ENCODE data around the gene COL4A2.
A peak's percentile ranks its signal among the peaks of the same experiment; 100 is the strongest.

Gene COL4A2

DNA sequence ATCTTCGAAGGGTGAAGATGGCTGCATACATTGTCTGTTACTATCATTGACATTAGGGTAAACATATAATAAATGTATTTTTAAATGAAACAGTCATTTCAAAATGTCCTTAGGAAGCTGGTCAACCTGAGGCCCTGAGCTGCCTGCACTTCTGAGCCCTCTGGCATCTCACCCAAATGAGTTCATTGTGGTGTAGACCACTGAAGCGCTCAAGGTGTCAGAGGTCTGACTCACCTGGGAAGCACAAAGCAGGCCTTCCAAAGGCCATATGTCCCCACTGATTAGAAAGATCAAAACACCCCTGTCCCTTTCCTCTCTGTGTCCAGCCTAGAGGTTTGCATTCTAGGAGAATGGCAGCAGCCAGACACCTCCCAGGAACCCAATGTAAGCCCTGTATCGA lies 59.6 kb downstream of the COL4A2 start:
- peaks cover 0 to 11% of the 10 kb centered on the region in 2 donors for H3K4me1 ChIP-seq (ENCODE audit: control insufficient read depth in 1 of 2, insufficient read depth in 2 of 2, low read length in 2 of 2)
- no peaks in the 10 kb centered on the region for H3K27me3 ChIP-seq (ENCODE audit: low read depth, low read length)
- H3K36me3 ChIP-seq (ENCODE audit: control insufficient read depth in 1 of 2, insufficient read depth in 2 of 2, low read length in 2 of 2), result peaks cover 0 to 3% of the 10 kb centered on the region in 2 donors
- H3K9me3 ChIP-seq (ENCODE audit: control insufficient read depth in 1 of 2, low read length in 2 of 2), result no peaks in the 10 kb centered on the region
- H3K27ac ChIP-seq (ENCODE audit: low read length), result no peak overlapping the region
- no peak overlapping the region for H3K4me3 ChIP-seq (ENCODE audit: low read depth in 1 of 2, low read length in 2 of 2)

DNA sequence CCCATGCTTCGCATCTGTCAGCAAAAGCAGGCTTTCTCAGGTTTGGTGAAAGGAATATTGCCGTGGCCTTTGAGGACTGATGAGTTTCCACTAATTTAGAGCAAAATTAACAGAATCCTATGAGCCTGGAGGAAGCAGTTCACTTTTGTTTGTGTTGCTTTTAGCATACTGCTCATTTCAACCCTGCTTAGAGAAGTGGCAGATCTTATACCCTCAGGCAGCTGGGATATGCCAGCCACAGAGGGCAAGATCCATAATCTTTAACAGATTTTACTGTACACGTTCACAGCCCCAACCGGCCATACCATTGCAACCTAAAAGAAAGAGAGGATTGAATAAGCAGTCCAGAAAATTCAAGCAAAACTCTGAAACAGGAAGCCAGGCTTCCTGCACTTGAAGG lies 60.5 kb downstream of the COL4A2 start:
- H3K4me3 ChIP-seq (ENCODE audit: low read depth in 1 of 2, low read length in 2 of 2), result no peak overlapping the region
- H3K27me3 ChIP-seq (ENCODE audit: low read depth, low read length), result no peaks in the 10 kb centered on the region
- H3K4me1 ChIP-seq (ENCODE audit: control insufficient read depth in 1 of 2, insufficient read depth in 2 of 2, low read length in 2 of 2), result peaks cover 0 to 19% of the 10 kb centered on the region in 2 donors
- H3K9me3 ChIP-seq (ENCODE audit: control insufficient read depth in 1 of 2, low read length in 2 of 2), result no peaks in the 10 kb centered on the region
- no peak overlapping the region for H3K27ac ChIP-seq (ENCODE audit: low read length)
- no peaks in the 10 kb centered on the region for H3K36me3 ChIP-seq (ENCODE audit: control insufficient read depth in 1 of 2, insufficient read depth in 2 of 2, low read length in 2 of 2)

DNA sequence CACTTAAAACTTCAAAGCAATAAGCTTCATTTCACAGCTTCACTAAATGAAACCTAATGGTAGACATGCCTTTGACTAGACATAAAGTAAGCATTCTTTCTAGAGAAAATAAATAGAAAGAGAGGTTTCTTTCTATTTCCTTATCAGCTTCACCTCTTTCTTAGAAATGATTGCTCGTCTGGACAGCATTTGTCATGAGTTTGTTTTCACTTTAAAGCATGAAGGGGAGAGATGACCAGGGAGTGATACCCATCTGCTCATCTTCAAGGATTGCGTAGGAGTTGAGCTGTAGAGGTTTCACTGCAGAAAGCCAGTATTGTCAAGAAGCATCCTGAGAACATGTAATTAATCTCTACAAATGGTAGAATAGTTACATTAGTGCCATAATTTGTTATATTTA lies 61.3 kb downstream of the COL4A2 start:
- Histone ChIP-seq H3K4me3 (ENCODE audit: low read depth in 1 of 2, low read length in 2 of 2) (no peak overlapping the region), H3K36me3 (ENCODE audit: control insufficient read depth in 1 of 2, insufficient read depth in 2 of 2, low read length in 2 of 2) (no peaks in the 10 kb centered on the region), H3K9me3 (ENCODE audit: control insufficient read depth in 1 of 2, low read length in 2 of 2) (no peaks in the 10 kb centered on the region), H3K27ac (ENCODE audit: low read length) (no peak overlapping the region), H3K27me3 (ENCODE audit: low read depth, low read length) (no peaks in the 10 kb centered on the region), H3K4me1 (ENCODE audit: control insufficient read depth in 1 of 2, insufficient read depth in 2 of 2, low read length in 2 of 2) (peaks cover 0 to 26% of the 10 kb centered on the region in 2 donors)

DNA sequence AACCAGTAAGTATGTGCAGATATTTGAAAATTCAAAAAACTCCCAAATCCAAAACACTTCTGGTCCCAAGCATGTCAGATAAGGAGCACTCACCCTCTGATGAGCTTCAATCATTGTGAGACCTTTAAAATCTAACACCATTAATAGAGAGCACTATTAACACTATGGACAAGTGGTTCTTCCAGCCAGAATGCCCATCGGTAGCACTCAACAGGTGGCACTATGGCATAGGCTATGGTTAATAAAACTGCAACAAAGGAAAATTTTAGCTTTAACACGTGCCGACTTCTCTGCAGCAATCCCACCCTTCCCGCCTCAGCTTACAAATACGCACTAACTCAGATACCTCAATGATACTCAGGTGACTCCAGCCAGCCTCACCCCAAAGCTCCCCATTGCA lies 62.3 kb downstream of the COL4A2 start:
- H3K27ac ChIP-seq (ENCODE audit: low read length), result no peak overlapping the region
- H3K4me1 ChIP-seq (ENCODE audit: control insufficient read depth in 1 of 2, insufficient read depth in 2 of 2, low read length in 2 of 2), result peaks cover 0 to 31% of the 10 kb centered on the region in 2 donors
- H3K27me3 ChIP-seq (ENCODE audit: low read depth, low read length), result no peaks in the 10 kb centered on the region
- H3K36me3 ChIP-seq (ENCODE audit: control insufficient read depth in 1 of 2, insufficient read depth in 2 of 2, low read length in 2 of 2), result no peaks in the 10 kb centered on the region
- H3K4me3 ChIP-seq (ENCODE audit: low read depth in 1 of 2, low read length in 2 of 2), result no peak overlapping the region
- H3K9me3 ChIP-seq (ENCODE audit: control insufficient read depth in 1 of 2, low read length in 2 of 2), result no peaks in the 10 kb centered on the region

DNA sequence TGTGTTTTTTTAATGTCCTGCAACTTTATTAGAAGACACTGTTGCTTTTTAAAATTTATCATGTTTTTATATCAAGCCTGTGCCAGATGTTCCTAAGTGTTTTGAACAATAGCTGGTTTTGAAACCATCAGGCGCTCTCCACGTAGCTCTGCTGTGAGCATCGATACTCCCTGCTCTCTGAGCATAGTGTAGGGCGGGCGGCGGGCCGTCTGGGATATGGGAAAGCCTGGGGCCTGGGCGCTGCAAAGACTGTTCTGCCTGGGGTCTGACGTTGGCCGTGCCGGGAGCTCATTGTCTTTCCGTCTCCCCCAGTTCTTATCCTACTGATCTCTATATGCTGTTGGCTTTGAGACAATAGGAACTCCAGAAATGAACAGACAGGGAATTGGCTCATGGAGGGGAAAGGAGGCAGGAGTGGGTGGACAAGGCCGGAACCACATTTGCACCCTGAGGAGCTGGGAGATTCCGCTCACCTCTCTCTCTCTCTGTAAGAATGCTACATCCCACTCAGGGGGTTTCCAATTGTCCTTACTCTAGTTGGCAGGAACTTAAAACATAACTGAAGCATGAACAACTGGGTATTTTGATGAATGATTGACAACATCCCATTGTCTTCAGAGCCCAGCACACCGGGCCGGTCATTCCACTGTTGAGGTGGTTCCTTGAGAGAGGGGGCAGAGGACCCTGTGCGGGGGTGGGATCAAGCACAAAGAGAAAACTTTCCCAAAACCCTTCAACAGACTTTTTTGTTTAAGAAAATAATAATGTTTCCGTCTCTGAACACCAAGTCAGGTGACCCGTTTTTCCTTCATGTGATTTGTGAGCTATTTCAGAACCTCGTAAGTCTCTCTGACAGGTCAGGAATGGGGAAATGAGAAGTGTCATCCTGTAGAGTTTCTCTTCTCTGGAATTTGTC lies 64.7 kb downstream of the COL4A2 start:
- Histone ChIP-seq H3K27ac (ENCODE audit: low read length) (peak overlapping the region; percentile 67), H3K4me1 (ENCODE audit: control insufficient read depth in 1 of 2, insufficient read depth in 2 of 2, low read length in 2 of 2) (peaks cover 0 to 37% of the 10 kb centered on the region in 2 donors), H3K27me3 (ENCODE audit: low read depth, low read length) (no peaks in the 10 kb centered on the region), H3K36me3 (ENCODE audit: control insufficient read depth in 1 of 2, insufficient read depth in 2 of 2, low read length in 2 of 2) (no peaks in the 10 kb centered on the region), H3K4me3 (ENCODE audit: low read depth in 1 of 2, low read length in 2 of 2) (no peak overlapping the region), H3K9me3 (ENCODE audit: control insufficient read depth in 1 of 2, low read length in 2 of 2) (no peaks in the 10 kb centered on the region)

DNA sequence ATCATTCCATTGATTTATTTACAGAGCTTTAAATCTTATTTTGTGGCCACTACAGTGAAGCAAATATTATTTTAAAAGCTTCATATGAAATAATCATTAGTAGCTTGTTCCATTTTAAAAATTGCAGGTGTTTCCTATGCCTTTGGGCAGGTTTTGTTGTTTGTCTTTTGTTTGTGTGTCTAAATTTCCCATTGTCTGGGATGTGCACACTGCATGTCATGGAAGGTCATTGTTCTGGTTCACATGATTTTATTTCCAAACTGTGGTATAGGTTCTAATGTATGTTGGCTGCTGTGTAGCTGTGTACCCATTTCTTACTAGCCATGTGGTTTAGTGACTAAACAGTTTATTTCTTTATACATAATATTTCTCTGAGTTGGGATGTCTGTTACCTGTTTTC lies 65.6 kb downstream of the COL4A2 start:
- Histone ChIP-seq H3K4me1 (ENCODE audit: control insufficient read depth in 1 of 2, insufficient read depth in 2 of 2, low read length in 2 of 2) (peaks cover 0 to 38% of the 10 kb centered on the region in 2 donors), H3K27me3 (ENCODE audit: low read depth, low read length) (no peaks in the 10 kb centered on the region), H3K9me3 (ENCODE audit: control insufficient read depth in 1 of 2, low read length in 2 of 2) (no peaks in the 10 kb centered on the region), H3K27ac (ENCODE audit: low read length) (peak overlapping the region; percentile 67), H3K4me3 (ENCODE audit: low read depth in 1 of 2, low read length in 2 of 2) (no peak overlapping the region), H3K36me3 (ENCODE audit: control insufficient read depth in 1 of 2, insufficient read depth in 2 of 2, low read length in 2 of 2) (no peaks in the 10 kb centered on the region)

DNA sequence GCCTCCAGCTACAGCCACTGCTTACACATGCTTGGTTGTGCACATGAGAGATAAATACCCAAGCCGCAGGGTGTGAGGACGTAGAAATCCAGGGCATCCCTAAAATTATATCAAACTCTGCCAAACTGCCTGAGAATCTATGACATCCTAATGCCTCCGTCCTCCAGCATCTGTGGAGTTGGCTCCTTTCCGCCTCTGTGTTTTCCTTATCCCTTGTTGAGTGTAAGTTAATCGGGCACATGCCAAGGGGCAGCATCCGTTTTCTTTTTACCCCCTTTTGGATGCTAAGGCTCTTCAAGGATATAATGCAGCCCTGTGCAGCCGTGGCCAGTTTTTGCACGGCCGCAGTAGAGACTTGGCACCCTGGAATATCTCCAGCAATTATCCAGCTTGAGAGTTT lies 66.5 kb downstream of the COL4A2 start:
- no peaks in the 10 kb centered on the region for H3K36me3 ChIP-seq (ENCODE audit: control insufficient read depth in 1 of 2, insufficient read depth in 2 of 2, low read length in 2 of 2)
- H3K9me3 ChIP-seq (ENCODE audit: control insufficient read depth in 1 of 2, low read length in 2 of 2), result no peaks in the 10 kb centered on the region
- peaks cover 5 to 40% of the 10 kb centered on the region in 2 donors for H3K4me1 ChIP-seq (ENCODE audit: control insufficient read depth in 1 of 2, insufficient read depth in 2 of 2, low read length in 2 of 2)
- H3K27ac ChIP-seq (ENCODE audit: low read length), result no peak overlapping the region
- no peak overlapping the region for H3K4me3 ChIP-seq (ENCODE audit: low read depth in 1 of 2, low read length in 2 of 2)
- no peaks in the 10 kb centered on the region for H3K27me3 ChIP-seq (ENCODE audit: low read depth, low read length)

DNA sequence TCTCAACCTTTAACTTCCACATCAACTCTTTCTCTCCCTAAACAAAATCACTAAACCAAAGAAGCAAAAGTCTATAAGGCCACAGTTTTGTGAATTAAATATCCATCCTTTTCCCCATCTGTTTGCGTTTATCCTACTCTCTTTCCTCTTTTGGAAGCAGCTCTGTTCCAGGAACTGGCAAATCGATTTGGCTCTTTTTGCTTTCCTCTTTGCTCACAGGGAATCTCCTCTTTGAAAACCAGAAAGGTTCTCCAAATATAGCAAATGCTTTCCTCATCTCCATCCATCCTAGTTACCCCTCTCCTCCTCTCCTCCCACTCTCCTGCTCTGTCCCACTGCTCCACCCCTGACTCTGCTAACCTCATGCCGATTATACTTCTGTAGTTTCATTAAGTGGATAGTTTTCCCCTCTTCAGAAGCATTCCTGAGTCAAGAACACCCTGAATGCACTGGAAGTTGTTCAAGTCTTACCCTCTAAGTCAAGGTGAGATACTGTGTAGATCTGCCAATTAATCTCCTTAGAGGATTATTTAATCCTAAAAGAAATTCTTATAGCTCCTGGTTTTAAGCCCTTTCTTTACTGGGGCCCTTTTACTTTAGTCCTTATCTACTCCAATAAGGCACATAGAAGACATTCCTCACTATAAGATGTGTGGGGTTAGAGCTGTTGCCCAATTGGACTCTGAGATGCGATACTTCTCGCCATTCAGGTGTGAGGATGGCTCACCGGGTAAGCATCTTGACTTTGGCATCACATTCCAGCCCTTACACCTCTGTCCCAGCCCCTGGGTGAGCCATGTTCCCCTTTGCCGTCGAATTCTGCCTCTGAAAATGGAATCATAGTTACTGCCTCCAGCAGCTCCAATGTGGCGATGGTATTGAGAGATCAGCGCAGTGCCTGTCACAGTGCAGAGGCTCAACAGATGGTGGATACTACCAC lies 67.6 kb downstream of the COL4A2 start:
- Histone ChIP-seq H3K36me3 (ENCODE audit: control insufficient read depth in 1 of 2, insufficient read depth in 2 of 2, low read length in 2 of 2) (no peaks in the 10 kb centered on the region), H3K4me1 (ENCODE audit: control insufficient read depth in 1 of 2, insufficient read depth in 2 of 2, low read length in 2 of 2) (peaks cover 5 to 49% of the 10 kb centered on the region in 2 donors), H3K4me3 (ENCODE audit: low read depth in 1 of 2, low read length in 2 of 2) (no peak overlapping the region), H3K9me3 (ENCODE audit: control insufficient read depth in 1 of 2, low read length in 2 of 2) (no peaks in the 10 kb centered on the region), H3K27me3 (ENCODE audit: low read depth, low read length) (no peaks in the 10 kb centered on the region), H3K27ac (ENCODE audit: low read length) (peak overlapping the region; percentile 43)

DNA sequence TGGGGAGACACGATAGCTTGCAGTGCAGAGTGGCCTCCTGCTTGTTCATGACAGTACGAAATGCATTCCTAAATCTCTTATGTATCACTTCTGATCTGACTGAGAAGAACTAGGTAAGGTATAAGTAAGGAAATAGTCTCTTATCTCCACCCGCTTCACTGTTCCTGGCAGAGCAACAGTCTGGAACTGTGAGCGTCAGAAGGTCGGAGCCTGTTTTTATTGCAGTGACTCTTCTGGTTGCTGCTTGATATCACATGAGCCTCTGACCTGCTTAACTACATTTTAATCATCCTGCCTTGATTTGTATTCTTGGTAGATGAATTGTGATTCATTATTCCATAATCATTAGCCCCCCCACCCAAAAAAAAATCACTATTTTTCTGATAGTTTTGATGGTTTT lies 69.0 kb downstream of the COL4A2 start:
- H3K27me3 ChIP-seq (ENCODE audit: low read depth, low read length), result no peaks in the 10 kb centered on the region
- no peaks in the 10 kb centered on the region for H3K36me3 ChIP-seq (ENCODE audit: control insufficient read depth in 1 of 2, insufficient read depth in 2 of 2, low read length in 2 of 2)
- no peaks in the 10 kb centered on the region for H3K9me3 ChIP-seq (ENCODE audit: control insufficient read depth in 1 of 2, low read length in 2 of 2)
- peaks cover 5 to 53% of the 10 kb centered on the region in 2 donors for H3K4me1 ChIP-seq (ENCODE audit: control insufficient read depth in 1 of 2, insufficient read depth in 2 of 2, low read length in 2 of 2)
- no peak overlapping the region for H3K4me3 ChIP-seq (ENCODE audit: low read depth in 1 of 2, low read length in 2 of 2)
- H3K27ac ChIP-seq (ENCODE audit: low read length), result no peak overlapping the region

DNA sequence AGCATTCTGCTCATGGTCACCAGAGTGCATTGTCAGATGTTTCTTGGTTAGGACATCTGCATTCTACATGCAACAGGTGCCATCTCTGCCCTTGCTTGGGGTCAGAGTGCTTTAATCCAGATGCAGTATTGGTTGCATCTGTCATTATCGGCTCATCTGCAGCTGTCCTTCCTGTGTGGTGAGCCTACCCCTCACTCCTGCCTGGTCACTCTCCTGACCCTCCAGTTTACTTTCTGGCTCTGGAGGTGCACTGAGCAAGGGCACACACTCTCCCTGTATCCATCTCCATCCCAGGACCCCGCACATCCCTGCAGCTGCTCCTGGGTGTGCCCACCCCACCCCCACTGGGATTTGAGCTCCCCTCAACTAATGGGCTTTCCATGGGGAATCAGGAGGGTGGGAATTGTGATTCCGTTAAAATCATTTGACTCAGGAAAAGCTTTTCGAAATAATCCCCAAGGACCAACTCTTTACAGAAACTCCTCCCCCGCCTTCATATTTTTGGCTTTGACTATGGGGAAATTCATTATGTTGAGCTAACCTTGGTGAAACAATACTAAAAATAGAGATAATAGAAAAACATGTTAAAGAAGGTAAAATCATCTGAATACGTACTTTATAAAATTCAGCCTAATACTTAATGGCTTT lies 70.2 kb downstream of the COL4A2 start:
- Histone ChIP-seq H3K27ac (ENCODE audit: low read length) (peak overlapping the region; percentile 49), H3K9me3 (ENCODE audit: control insufficient read depth in 1 of 2, low read length in 2 of 2) (no peaks in the 10 kb centered on the region), H3K4me3 (ENCODE audit: low read depth in 1 of 2, low read length in 2 of 2) (no peak overlapping the region), H3K4me1 (ENCODE audit: control insufficient read depth in 1 of 2, insufficient read depth in 2 of 2, low read length in 2 of 2) (peaks cover 5 to 41% of the 10 kb centered on the region in 2 donors), H3K36me3 (ENCODE audit: control insufficient read depth in 1 of 2, insufficient read depth in 2 of 2, low read length in 2 of 2) (no peaks in the 10 kb centered on the region), H3K27me3 (ENCODE audit: low read depth, low read length) (no peaks in the 10 kb centered on the region)

DNA sequence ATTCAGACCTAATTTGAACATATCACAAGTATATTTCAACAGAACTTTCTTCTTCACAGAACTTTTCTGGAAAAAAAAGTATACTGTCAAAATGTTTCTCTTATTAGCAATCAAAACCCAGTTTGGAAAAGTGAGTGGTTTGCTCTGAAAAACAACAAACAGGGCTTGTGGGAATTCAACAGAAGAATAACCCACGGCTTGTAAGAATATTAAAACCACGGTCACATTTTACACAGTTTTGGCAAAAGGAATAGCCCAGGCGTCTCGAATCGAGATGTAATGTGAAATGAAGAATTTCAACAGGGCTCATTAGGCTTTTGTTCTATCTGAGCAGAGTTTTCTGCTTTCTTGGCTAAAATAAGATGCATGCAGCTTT lies 70.7 kb downstream of the COL4A2 start:
- Histone ChIP-seq H3K4me1 (ENCODE audit: control insufficient read depth in 1 of 2, insufficient read depth in 2 of 2, low read length in 2 of 2) (peaks cover 5 to 36% of the 10 kb centered on the region in 2 donors), H3K36me3 (ENCODE audit: control insufficient read depth in 1 of 2, insufficient read depth in 2 of 2, low read length in 2 of 2) (no peaks in the 10 kb centered on the region), H3K27me3 (ENCODE audit: low read depth, low read length) (no peaks in the 10 kb centered on the region), H3K27ac (ENCODE audit: low read length) (peak overlapping the region; percentile 49), H3K9me3 (ENCODE audit: control insufficient read depth in 1 of 2, low read length in 2 of 2) (no peaks in the 10 kb centered on the region), H3K4me3 (ENCODE audit: low read depth in 1 of 2, low read length in 2 of 2) (no peak overlapping the region)
